ENCODE measurements around the gene KLHL6.

DNA sequence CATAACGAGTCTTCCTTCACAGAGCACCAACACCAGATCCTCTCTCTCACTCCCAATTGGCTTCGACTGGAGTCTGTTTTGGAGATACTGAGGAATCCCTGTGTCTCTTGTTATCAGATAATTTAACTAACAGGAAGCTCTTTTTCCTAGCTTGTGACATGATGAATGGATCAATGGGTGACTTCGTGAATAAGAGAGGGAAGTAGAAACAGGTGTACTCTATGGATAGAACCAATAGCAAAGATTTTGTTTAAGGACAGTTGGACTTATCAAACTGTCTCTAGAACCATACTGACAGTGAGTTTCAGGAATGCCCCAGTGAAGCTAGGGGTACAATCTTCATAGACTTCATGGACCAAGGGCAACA lies 29.4 kb upstream of the KLHL6 start:
- TF ChIP-seq POLR2A (IDR thresholded peaks at IDR 0.05; ENCODE audit: low read length) = no peak
- TF ChIP-seq GATA1 (IDR thresholded peaks at IDR 0.05; ENCODE audit: low read depth, low read length) = no peak

All from erythroblast (primary cell).